Measurements from ENCODE around the gene PANK1. TPM values are rescaled to one million over a fixed set of nuclear protein-coding genes. Genes with fewer than 3 reads are reported as not detected.

PANK1 gene
- total RNA-seq, 1 donor from 2014 or later, result 38.0 TPM

GRCh38 chr10:89645742-89646172 is 715 bp upstream of the PANK1 start:
- no peak overlapping the region for H3K27ac ChIP-seq
- peak overlapping the region; percentile 85 for H3K4me2 ChIP-seq
- peaks cover 15% of the 10 kb centered on the region for H3F3A ChIP-seq (ENCODE audit: low read depth)
- H3K36me3 ChIP-seq, result no peaks in the 10 kb centered on the region
- H3K9ac ChIP-seq, result no peak overlapping the region
- Mint-ChIP-seq H3K9me3 (no peaks in the 10 kb centered on the region), H3K27me3 (ENCODE audit: insufficient read depth, low read depth) (peaks cover 2% of the 10 kb centered on the region), H3K36me3 (peaks cover 3% of the 10 kb centered on the region), H3K4me3 (no peak overlapping the region), H3K4me1 (peaks cover 36% of the 10 kb centered on the region), H3K27ac (peak overlapping the region; percentile 90)
- H2AFZ ChIP-seq (replicated peaks), result peak overlapping the region; percentile 56
- DNase-seq (ENCODE audit: low spot score), result no peak
- H3K4me1 ChIP-seq, result peaks cover 29% of the 10 kb centered on the region
- TF ChIP-seq CTCF (IDR thresholded peaks at IDR 0.05) (no peak), EZH2 (IDR thresholded peaks at IDR 0.05) (no peak), EZH2phosphoT487 (IDR thresholded peaks at IDR 0.05) (no peak)
- H3K9me3 ChIP-seq (ENCODE audit: low read depth), result no peaks in the 10 kb centered on the region
- peaks cover 36% of the 10 kb centered on the region for H3K79me2 ChIP-seq (ENCODE audit: low read depth)
- H3K27me3 ChIP-seq, result no peaks in the 10 kb centered on the region
- peak overlapping the region; percentile 71 for H3K4me3 ChIP-seq
- peaks cover 8% of the 10 kb centered on the region for H4K20me1 ChIP-seq (ENCODE audit: low read depth)

- no peak for DNase-seq (ENCODE audit: low spot score)
- H3K4me2 ChIP-seq, result peak overlapping the region; percentile 85
- peak overlapping the region; percentile 80 for H3K9ac ChIP-seq
- peaks cover 47% of the 10 kb centered on the region for H3K79me2 ChIP-seq (ENCODE audit: low read depth)
- H4K20me1 ChIP-seq (ENCODE audit: low read depth), result peaks cover 8% of the 10 kb centered on the region
- peaks cover 3% of the 10 kb centered on the region for H3K36me3 Mint-ChIP-seq
- peaks cover 15% of the 10 kb centered on the region for H3F3A ChIP-seq (ENCODE audit: low read depth)
- no peak overlapping the region for H3K4me3 Mint-ChIP-seq
- no peaks in the 10 kb centered on the region for H3K27me3 ChIP-seq
- peaks cover 39% of the 10 kb centered on the region for H3K4me1 Mint-ChIP-seq
- no peaks in the 10 kb centered on the region for H3K36me3 ChIP-seq
- peak overlapping the region; percentile 92 for H3K27ac ChIP-seq
- peaks cover 2% of the 10 kb centered on the region for H3K27me3 Mint-ChIP-seq (ENCODE audit: insufficient read depth, low read depth)
- no peak overlapping the region for H3K27ac Mint-ChIP-seq
- peak overlapping the region; percentile 56 for H2AFZ ChIP-seq (replicated peaks)
- H3K4me1 ChIP-seq, result peaks cover 29% of the 10 kb centered on the region
- no peak for TF ChIP-seq EZH2phosphoT487 (IDR thresholded peaks at IDR 0.05)
- TF ChIP-seq CTCF (IDR thresholded peaks at IDR 0.05), result no peak
- TF ChIP-seq EZH2 (IDR thresholded peaks at IDR 0.05), result no peak
- H3K9me3 Mint-ChIP-seq, result no peaks in the 10 kb centered on the region
- no peaks in the 10 kb centered on the region for H3K9me3 ChIP-seq (ENCODE audit: low read depth)
- peak overlapping the region; percentile 71 for H3K4me3 ChIP-seq
Measured at GRCh38 chr10:89644691-89644966, 413 bp downstream of the PANK1 start.

GRCh38 chr10:89643812-89644690 is 991 bp downstream of the PANK1 start:
- H3K4me2 ChIP-seq, result peak overlapping the region; percentile 85
- Mint-ChIP-seq H3K4me1 (peaks cover 39% of the 10 kb centered on the region), H3K4me3 (no peak overlapping the region), H3K36me3 (peaks cover 3% of the 10 kb centered on the region), H3K9me3 (no peaks in the 10 kb centered on the region), H3K27ac (no peak overlapping the region), H3K27me3 (ENCODE audit: insufficient read depth, low read depth) (peaks cover 2% of the 10 kb centered on the region)
- peak overlapping the region; percentile 71 for H3K4me3 ChIP-seq
- H3K4me1 ChIP-seq, result peaks cover 29% of the 10 kb centered on the region
- H3K9ac ChIP-seq, result peak overlapping the region; percentile 80
- H3F3A ChIP-seq (ENCODE audit: low read depth), result peaks cover 15% of the 10 kb centered on the region
- TF ChIP-seq EZH2phosphoT487 (IDR thresholded peaks at IDR 0.05), result no peak
- TF ChIP-seq EZH2 (IDR thresholded peaks at IDR 0.05), result no peak
- peak; percentile 19 for TF ChIP-seq CTCF (IDR thresholded peaks at IDR 0.05)
- no peaks in the 10 kb centered on the region for H3K36me3 ChIP-seq
- peaks cover 8% of the 10 kb centered on the region for H4K20me1 ChIP-seq (ENCODE audit: low read depth)
- H2AFZ ChIP-seq (replicated peaks), result peak overlapping the region; percentile 56
- DNase-seq (ENCODE audit: low spot score), result peak; percentile 95
- no peaks in the 10 kb centered on the region for H3K9me3 ChIP-seq (ENCODE audit: low read depth)
- peaks cover 53% of the 10 kb centered on the region for H3K79me2 ChIP-seq (ENCODE audit: low read depth)
- H3K27ac ChIP-seq, result peak overlapping the region; percentile 92
- no peaks in the 10 kb centered on the region for H3K27me3 ChIP-seq
